IPS-18c (cell line): ENCODE results near the gene PCCA.
"Not testable (repeated sequence)": the region's sequence is repeated elsewhere in the genome, so short reads cannot be mapped to it uniquely, and the experiment has no call there.

Experiments
- H3K4me3 ChIP-seq: 2 replicates; pipeline ENCODE4 v1.7.0; 2013; ENCODE audit warnings: low read depth, mild to moderate bottlenecking, low read length, moderate library complexity; ENCODE audit not compliant: insufficient read depth
- H3K9me3 ChIP-seq: one replicate; pipeline ENCODE4 v1.6.1; 2013; ENCODE audit warnings: mild to moderate bottlenecking, low read length, moderate library complexity; ENCODE audit not compliant: control insufficient read depth, insufficient read depth

Gene PCCA

DNA sequence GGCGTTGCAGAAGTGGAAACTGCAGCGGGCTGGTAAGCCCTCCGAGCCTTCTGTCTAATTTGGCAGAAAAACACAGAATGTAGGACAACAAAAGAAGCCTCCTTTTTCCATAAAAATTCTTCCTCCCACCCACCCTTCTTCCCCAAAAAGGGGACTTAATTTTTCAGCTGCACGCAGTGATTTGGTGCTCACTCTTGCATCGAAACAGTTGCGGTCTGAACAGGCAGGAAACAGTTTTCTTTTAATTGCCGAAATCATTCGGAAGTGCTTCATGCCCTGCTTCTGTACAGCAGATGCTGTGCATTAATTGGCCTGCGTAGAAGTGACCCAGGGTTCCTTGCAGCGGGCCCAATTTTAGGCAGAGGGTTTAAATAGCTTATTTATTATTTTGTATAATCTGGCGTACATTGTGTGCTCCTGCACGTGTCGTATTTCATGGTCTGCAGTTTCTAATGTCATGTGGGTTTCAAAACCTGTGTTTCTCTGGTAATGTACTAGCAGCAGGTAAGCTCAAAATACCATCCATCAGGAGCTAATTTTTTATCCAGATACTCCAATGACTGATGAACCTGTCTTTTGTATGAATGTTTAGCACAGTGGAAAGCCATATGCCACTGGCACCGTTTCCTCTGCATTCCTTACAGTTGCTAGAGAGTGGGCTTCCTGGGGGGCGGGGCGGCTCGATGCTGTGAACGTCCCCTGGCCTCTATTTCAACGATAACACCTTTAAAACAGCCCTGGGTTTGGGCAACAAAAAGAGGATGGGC is 433.1 kb downstream of the PCCA start:
- Histone ChIP-seq H3K9me3 (peaks cover 2% of the 10 kb centered on the region), H3K4me3 (no peak overlapping the region)

DNA sequence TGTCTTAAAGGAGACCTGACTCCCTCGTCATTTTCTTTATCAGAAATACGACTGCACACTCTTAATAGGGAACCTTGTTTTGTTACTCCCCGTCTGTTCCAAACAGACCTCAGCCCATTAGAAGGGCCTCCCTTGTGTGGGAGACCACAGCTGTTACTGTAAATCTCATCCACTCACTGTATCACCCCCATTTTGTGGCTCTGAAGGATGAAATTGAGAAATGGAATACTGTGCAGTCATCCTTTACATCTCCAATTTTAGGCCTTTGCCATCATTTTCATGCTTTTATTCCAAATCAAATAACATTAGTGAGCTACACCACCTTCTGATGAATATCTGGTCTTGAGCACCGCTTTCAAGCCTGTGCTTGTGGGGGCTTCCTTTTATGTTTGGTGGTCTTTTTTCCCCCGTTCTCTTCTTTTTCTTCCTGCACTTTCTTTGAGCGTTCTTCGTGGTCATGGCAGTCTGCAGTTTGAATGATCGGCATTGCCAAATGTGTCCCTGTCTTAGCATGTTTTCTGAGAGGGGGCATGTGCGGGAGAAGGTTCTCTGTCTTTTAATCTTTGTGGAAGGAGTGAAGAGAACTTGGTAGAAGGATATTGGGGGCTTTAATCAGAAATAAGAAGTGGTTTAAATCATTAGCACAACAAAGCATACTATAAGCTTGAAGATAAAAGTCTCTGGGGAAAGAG is 433.9 kb downstream of the PCCA start:
- Histone ChIP-seq H3K4me3 (no peak overlapping the region), H3K9me3 (peaks cover 3% of the 10 kb centered on the region)

DNA sequence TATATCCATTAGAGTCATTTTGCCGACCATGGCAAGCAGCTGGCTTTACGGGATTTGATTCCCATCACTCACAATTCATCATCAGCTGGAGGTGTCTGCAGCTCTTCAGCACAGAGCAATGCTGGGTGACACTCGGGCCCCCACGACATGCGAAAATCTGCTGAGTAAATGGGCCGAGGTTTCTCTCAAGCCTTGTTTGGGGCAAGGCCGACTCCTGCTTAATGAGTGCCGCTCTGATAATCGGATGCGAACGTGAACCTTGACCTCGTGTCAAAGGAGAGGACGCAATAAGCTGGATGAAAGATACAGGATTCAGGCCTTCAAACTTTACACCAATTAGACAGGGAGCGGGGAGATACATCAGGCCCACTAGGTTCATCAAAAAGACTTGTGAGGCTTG is 434.5 kb downstream of the PCCA start:
- H3K4me3 ChIP-seq: no peak overlapping the region
- H3K9me3 ChIP-seq: peaks cover 4% of the 10 kb centered on the region

DNA sequence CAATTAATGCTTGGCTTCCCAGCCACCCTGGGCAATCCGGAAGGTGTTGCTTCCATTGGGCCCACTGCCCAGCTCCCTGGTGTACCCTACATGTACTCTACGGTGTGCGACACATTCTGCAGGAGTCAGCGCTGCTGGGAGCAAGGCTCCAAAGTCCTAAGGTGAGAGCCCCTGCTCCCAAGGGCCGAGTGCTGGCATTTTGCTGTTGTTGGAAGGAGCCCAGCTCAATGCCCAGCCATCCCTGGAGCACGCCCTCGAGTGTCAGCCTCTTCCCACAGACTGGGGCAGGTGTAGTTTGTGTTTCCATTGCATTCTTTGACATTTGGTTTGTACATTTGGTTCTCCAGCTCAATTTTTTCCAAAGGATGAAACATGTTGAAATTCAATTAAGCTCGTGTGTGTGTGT is 435.1 kb downstream of the PCCA start:
- Histone ChIP-seq H3K4me3 (no peak overlapping the region), H3K9me3 (peaks cover 4% of the 10 kb centered on the region)

DNA sequence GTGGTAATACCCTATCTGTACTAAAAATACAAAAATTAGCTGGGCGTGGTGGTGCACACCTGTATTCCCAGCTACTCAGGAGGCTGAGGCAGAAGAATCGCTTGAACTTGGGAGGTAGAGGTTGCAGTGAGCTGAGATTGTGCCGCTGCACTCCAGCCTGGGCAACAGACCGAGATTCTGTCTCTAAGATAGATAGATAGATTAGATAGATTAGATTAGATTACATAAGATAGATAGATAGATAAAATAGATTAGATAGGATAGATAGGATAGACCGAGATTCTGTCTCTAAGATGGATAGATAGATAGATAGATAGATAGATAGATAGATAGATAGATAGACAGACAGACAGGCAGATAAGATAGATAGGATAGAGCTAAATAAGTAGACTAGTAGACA is 435.8 kb downstream of the PCCA start:
- not testable (repeated sequence) for H3K4me3 ChIP-seq

DNA sequence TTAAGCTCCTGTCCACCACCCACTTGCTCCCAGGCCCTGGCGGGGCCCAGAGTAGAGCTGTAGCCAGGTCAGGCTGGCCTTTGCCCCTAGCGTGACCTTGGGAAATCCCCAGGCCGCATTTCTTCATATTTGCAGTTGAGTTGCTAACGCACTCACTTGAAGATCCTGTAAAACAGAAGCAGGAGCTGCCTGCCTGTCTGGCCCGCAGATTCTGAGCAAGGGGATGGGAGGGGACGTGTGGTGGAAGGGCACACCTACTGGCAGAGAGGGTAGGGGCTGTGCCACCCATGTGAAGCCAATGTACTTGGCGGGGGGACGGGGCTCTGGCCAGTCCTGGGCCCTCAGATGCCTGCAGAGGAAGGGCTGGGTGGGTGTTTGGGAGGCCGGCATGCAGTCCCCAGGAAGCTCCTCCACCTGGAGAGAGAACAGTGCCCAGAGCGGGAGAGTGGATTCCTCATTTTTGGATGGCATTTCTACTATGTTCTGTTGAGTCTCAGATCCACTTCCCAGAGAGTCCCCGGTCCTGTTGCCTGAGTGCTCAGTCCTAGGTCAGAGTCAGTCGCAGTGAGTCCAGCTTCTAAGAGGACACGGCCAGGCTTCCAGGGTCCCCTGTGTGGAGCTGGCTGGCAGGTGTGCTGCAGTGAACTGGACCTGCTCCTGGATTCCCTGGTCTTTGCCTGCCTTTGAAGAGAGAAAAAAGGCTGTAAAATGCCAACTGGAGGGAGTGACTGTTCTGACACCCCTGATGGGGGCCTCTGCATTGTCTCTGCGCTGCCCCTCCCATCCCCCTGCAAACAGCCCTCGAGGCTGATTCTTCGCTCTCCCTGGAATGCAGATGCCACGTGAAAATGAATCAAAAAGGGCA is 436.8 kb downstream of the PCCA start:
- peaks cover 4% of the 10 kb centered on the region for H3K9me3 ChIP-seq
- no peak overlapping the region for H3K4me3 ChIP-seq

More for the DNA sequence above, 435.8 kb downstream of the PCCA start:
- not testable (repeated sequence) for H3K9me3 ChIP-seq

DNA sequence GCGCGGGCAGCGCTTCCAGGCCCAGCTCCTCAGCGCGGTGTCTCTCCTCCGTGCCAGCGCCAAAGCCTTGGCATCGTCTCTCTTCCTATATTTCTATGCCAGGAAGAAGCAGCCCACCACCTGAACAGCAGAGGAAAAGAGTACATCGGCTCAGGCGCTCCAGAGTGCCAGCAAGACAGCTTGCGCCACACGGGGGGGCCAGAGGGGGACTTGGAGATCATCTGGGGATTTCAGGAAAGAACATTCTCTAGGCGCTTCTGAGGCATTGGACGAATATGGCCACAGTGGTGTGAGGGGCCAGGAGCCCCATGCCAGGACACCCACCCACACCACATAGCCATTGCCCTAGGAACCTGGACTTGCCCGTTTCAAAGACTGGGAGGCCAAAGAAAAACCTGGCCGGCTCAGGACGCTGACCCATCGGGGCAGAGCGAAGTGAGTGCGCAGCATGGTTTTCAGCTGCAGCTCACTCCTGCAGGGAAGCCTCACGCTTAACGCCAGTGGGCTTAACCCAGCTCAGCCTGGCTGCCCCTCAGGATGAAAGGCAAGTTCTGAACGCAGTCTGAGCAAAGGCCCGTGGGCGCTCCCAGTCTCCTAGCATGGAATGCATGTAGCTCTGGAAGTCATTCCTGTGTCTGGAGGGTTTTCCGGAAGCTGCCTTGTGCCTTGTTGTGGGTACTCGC is 437.6 kb downstream of the PCCA start:
- H3K9me3 ChIP-seq: peaks cover 4% of the 10 kb centered on the region
- no peak overlapping the region for H3K4me3 ChIP-seq

DNA sequence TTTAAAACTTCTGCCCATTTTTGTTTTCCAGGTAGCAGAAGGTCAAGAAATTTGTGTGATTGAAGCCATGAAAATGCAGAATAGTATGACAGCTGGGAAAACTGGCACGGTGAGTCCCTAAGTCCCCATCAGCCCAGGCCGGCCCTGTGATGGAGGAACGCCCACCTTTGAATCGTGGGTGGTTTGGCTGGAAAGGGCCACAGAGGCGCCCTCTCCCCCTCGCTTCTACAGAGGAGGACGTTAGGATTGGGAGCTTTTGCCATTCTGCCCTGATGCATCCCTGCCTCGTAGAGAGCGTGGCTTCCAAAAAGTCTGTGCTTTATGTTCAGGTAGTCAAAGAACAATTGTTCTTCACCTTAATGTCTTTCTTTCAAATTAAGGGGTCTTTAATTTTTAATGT is 438.8 kb downstream of the PCCA start:
- Histone ChIP-seq H3K9me3 (peaks cover 4% of the 10 kb centered on the region), H3K4me3 (no peak overlapping the region)

DNA sequence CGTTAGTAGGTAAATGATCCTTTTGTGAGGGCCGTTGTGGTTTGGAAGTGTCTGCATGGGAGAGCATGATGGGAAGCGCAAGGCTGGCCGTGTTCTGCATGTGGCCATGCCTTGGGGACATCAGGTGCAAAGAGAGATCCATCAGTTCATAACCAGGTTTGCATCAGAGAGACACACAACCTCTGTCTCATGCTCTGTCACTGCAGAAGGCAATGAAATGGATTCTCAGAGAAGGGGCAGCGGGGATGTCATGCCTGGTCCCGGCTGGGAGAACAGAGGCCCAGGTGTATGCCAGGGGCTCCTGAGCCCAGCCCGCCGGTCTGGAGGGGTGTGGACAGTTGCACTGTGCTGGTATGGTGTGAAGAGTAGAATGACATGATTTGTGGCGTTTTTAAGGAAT is 439.5 kb downstream of the PCCA start:
- H3K4me3 ChIP-seq: no peak overlapping the region
- H3K9me3 ChIP-seq: peaks cover 4% of the 10 kb centered on the region

DNA sequence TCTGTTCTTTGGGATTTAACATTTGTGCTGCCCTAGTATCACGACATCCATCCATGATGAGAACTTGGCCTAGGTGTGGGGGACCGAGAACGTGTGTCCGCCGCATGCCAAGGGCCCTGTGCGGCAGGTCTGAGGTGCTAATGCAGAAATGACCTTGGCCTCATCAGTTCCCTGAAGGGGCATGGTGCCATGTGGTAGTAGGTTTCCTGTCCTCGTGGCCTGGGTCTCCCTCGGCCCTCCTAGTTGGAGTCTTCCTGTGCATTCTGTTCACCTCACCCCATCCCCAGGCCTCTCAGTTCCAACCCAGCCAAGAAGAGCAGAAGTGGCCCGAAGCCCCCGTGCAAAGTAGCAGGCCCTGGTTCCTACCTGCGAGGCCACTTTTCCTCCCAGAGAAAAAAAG is 439.9 kb downstream of the PCCA start:
- Histone ChIP-seq H3K9me3 (peaks cover 4% of the 10 kb centered on the region), H3K4me3 (no peak overlapping the region)

DNA sequence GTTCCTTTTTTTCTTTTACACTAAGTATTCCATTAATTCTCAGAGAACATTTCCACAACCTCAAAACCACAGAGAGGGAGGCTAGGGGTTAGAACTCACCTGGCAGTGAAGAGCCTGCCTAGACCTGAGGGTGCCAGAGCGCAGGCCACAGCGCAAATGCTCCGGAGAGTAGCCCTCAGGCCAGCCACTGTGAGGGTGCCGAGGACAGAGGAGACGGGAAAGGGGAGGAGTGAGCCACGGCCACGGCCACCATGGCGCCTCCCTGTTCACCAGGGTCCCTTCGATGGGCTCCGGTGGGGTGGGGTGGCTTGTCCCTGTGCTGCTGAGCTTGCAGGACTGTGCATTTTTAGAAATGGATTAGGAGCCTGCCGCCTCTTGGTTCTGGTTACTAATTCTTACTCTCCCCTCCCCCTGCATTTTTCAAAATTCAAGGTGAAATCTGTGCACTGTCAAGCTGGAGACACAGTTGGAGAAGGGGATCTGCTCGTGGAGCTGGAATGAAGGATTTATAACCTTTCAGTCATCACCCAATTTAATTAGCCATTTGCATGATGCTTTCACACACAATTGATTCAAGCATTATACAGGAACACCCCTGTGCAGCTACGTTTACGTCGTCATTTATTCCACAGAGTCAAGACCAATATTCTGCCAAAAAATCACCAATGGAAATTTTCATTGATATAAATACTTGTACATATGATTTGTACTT is 440.9 kb downstream of the PCCA start:
- Histone ChIP-seq H3K9me3 (peaks cover 4% of the 10 kb centered on the region), H3K4me3 (no peak overlapping the region)

DNA sequence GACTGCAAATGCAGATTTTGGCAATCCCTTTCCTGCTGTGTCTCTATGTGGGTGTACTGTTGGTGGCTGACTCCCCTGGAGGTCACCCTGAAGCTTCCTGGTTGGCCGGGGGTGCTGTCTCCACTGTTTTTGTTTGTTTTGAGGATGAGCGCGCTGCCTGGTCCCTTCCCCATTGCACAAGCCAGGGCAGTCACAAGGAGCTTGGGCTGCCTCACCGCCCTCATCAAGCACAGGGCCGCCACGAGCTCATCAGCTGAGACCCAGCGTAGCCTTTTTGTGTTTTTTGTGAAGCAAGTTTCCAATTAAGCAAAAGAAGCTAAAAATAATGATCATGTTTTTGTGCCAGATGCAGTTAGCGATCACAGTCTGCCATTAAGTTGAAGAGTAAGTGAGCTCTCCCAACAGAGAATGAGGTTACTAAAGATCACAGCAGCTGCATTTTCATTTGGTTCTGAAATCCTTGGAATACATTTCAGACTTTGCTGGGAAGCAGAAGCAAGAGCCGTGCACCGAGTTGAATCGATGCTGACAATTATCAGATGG is 441.8 kb downstream of the PCCA start:
- H3K4me3 ChIP-seq: no peak overlapping the region
- peaks cover 4% of the 10 kb centered on the region for H3K9me3 ChIP-seq

DNA sequence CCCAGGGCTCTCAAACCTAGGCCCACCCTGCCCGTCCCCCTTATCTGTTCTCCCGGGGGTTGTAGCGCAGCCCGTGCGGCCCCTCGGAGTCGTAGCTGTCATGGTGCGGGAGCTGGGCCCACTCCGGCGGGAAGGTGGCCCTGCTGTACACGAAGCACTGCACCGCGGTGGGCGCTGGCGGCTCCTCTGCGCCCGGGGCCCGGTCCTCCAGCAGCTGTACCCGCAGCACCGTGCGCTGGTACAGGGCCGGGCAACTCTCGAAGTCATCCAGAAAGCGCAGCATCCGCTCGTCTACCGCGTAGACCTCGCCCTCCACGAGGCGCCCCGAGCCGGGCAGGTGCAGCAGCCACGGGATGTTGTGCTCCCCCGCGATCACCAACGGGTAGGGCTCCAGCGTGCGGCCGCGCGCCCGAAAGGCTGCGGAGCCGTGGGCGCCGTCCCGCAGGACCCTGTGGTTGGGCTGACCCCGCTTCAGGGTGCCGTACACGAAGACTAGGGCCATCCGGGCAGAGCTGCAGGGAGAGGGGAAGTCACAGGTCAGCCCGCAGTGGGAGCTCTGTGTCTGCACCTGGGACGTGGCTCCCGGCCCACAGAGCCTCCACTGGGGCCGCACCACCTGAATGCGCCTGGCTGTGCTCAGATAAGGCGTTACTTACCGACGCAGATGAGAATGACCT is 443.3 kb downstream of the PCCA start:
- H3K4me3 ChIP-seq: no peak overlapping the region
- H3K9me3 ChIP-seq: peaks cover 2% of the 10 kb centered on the region

DNA sequence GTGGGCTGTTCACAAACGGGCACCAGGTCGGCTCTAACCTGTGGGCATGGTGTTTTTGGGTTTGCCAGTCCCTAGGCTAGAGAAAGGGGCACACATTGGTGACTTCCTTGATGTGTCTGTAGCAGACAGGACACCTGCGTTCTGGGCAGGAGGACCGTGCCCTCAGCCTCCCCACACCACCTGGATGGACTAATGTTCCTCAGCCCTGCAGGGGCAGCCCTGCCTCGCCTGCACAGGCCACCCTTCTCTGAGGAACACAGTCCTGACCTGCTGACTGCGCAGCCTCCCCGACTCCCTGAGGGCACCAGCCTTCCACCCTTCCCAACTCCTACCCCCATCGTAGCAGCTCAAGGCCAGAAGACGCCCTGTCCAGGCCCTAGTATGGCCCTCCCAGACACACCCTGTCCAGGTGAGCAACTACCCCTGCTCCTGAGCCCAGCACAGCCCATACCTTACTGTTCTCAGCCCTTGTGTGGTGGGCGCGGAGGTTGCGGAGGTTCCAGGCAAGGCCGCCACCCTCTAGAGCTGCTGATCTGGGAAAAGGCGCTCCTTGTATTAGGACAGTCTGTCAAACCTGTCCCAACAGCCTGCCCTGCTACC is 444.0 kb downstream of the PCCA start:
- H3K4me3 ChIP-seq: no peak overlapping the region

DNA sequence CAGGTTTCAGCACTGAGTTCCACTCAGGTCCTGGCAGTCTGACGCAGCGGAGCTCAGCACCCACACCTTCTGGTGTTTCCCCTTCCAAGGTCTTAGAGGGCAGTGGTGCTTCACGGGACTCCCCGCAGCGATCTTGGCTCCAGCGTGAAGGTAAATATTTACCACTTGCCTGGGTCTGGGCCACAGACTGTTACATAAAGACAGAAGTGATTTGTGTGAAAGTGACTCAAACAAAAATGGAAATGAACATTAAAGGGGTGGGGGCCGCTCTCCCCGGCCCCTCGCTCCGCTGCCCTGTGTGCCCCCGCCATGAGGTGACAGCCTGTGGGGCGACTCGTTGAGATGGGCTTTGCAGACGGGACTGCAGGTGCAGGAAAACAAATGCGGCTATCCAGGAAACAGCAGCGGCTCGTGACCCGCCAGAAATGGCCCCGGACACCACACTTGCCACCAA is 444.7 kb downstream of the PCCA start:
- Histone ChIP-seq H3K4me3 (no peak overlapping the region), H3K9me3 (no peaks in the 10 kb centered on the region)

More for the DNA sequence above, 444.0 kb downstream of the PCCA start:
- no peaks in the 10 kb centered on the region for H3K9me3 ChIP-seq
